HepG2 (cell line): ENCODE measurements around the gene TMEM184B. TPM values are rescaled to one million over a fixed set of nuclear protein-coding genes. Genes with fewer than 3 reads are reported as not detected.
A peak's percentile ranks its signal among the peaks of the same experiment; 100 is the strongest.

ENCODE experiments used
- ATAC-seq: fragments of 200-7000 bp; cut with Tn5 transposase; 3 replicates; pipeline ENCODE4 v1.9.1; 2020; ENCODE audit warnings: mild to moderate bottlenecking, moderate library complexity
- BruUV-seq: library from RNA; stranded (reverse); fragments of 400-500 nt; replicated peaks from 2 replicates; lab custom pipeline; 2021; lab: Mats Ljungman, UMichigan
- CTCF ChIA-PET: fragments of 300-600 bp; formaldehyde crosslinking; extraction: SDS; loops from one replicate; lab custom pipeline; 2021; ENCODE audit warnings: low total read pairs, inconsistent platforms, low intra/inter-chr PET ratio; lab: Yijun Ruan, JAX
- POLR2A ChIA-PET: fragments of 350-600 bp; sonication (Branson Sonifier 250); formaldehyde crosslinking; loops from one replicate; lab custom pipeline; 2020; ENCODE audit warnings: antibody characterized with exemption, inconsistent platforms; lab: Yijun Ruan, JAX
- DNase-seq: peaks from one replicate; pipeline ENCODE4 v3.0.0-alpha.2; 2015; ENCODE audit warnings: low spot score
- FAIRE-seq: peaks from 3 replicates; lab custom pipeline; 2011; peaks lifted over from hg19 to GRCh38; lab: Jason Lieb, UNC
- H2AFZ ChIP-seq: one replicate; pipeline ENCODE4 v1.6.1; 2011; ENCODE audit warnings: low read length, inconsistent platforms
- H3K27ac ChIP-seq: fragments of 300-600 bp; 3 replicates; pipeline ENCODE4 v1.8.0; 2011; ENCODE audit warnings: mixed run types, mild to moderate bottlenecking, mixed read lengths, low read length, inconsistent platforms; ENCODE audit not compliant: insufficient read depth; ENCODE audit errors: extremely low read length
- H3K27me3 ChIP-seq, 2 experiments: fragments of 200-600 bp in 1 of 2; 2 replicates in 1 of 2; 3 replicates in 1 of 2; pipeline versions ENCODE4 v1.6.0 to v1.8.0; 2011; ENCODE audit warnings: low read length in 2 of 2, mild to moderate bottlenecking in 2 of 2, moderate library complexity in 2 of 2, inconsistent platforms in 1 of 2; ENCODE audit not compliant: insufficient read depth in 2 of 2, control insufficient read depth in 1 of 2
- H3K36me3 ChIP-seq, 2 experiments: fragments of 200-600 bp in 1 of 2; replicated peaks in 1 of 2; 2 replicates in 1 of 2; 3 replicates in 1 of 2; pipeline versions ENCODE4 v1.5.1 to v1.8.0; 2011; ENCODE audit warnings: low read length in 2 of 2, inconsistent platforms in 1 of 2; ENCODE audit not compliant: insufficient read depth in 2 of 2, control insufficient read depth in 1 of 2
- H3K4me1 ChIP-seq: 2 replicates; pipeline ENCODE4 v1.5.1; 2012; ENCODE audit warnings: low read length, inconsistent platforms; ENCODE audit not compliant: insufficient read depth
- H3K4me2 ChIP-seq: 2 replicates; pipeline ENCODE4 v1.6.0; 2011; ENCODE audit warnings: low read depth, low read length, inconsistent platforms
- H3K4me3 ChIP-seq, 3 experiments: fragments of 200-600 bp in 1 of 3; sonication (generic), shearing (Covaris generic) in 1 of 3; replicated peaks in 1 of 3; 2 replicates each; pipeline ENCODE4 v1.5.1; 2011 to 2016; ENCODE audit warnings: low read length in 3 of 3, inconsistent platforms in 2 of 3, low read depth in 2 of 3, mild to moderate bottlenecking in 2 of 3, control low read depth in 1 of 3, mixed read lengths in 1 of 3; ENCODE audit not compliant: insufficient read depth in 1 of 3
- H3K79me2 ChIP-seq: one replicate; pipeline ENCODE4 v1.6.1; 2011; ENCODE audit warnings: low read length, inconsistent platforms; ENCODE audit not compliant: insufficient read depth
- H3K9ac ChIP-seq: 2 replicates; pipeline ENCODE4 v1.6.0; 2011; ENCODE audit warnings: mild to moderate bottlenecking, low read depth, low read length, inconsistent platforms; ENCODE audit not compliant: insufficient read depth
- H3K9me3 ChIP-seq: 2 replicates; pipeline ENCODE4 v1.5.1; 2012; ENCODE audit warnings: mild to moderate bottlenecking, low read length
- H4K20me1 ChIP-seq: 2 replicates; pipeline ENCODE4 v1.6.0; 2011; ENCODE audit warnings: inconsistent platforms, mild to moderate bottlenecking, low read length, moderate library complexity; ENCODE audit not compliant: insufficient read depth
- AGO1 ChIP-seq: fragments of 200-400 bp; formaldehyde crosslinking; IDR thresholded peaks from 2 replicates; pipeline ENCODE4 v1.6.1; 2017; ENCODE audit warnings: mild to moderate bottlenecking, low read depth, low read length, moderate library complexity; ENCODE audit not compliant: poor library complexity, severe bottlenecking
- ATF3 ChIP-seq: sonication (generic); formaldehyde crosslinking; IDR thresholded peaks from 2 replicates; pipeline ENCODE4 v1.4.0; 2020; ENCODE audit warnings: missing genetic modification reagents
- ATF5 ChIP-seq: sonication (generic); formaldehyde crosslinking; IDR thresholded peaks from 2 replicates; pipeline ENCODE4 v1.4.0; 2020; ENCODE audit warnings: mild to moderate bottlenecking, low read depth, missing genetic modification reagents
- ELK4 ChIP-seq: sonication (generic); formaldehyde crosslinking; IDR thresholded peaks from 2 replicates; pipeline ENCODE4 v1.9.0; 2021; ENCODE audit warnings: missing genetic modification reagents, borderline replicate concordance
- GATAD2A ChIP-seq: IDR thresholded peaks from 2 replicates; pipeline ENCODE4 v1.6.1; 2016
- IKZF1 ChIP-seq: fragments of 450-650 bp; IDR thresholded peaks from 2 replicates; pipeline ENCODE4 v1.7.1; 2016
- IRF2 ChIP-seq: IDR thresholded peaks from 2 replicates; pipeline ENCODE4 v1.6.1; 2018; ENCODE audit warnings: missing genetic modification reagents, missing compliant biosample characterization
- KLF15 ChIP-seq: sonication (generic); formaldehyde crosslinking; IDR thresholded peaks from 2 replicates; pipeline ENCODE4 v1.8.1; 2023; ENCODE audit warnings: borderline replicate concordance, mild to moderate bottlenecking, inconsistent platforms, missing genetic modification reagents, mixed read lengths
- KLF9 ChIP-seq: IDR thresholded peaks from 2 replicates; pipeline ENCODE4 v1.6.1; 2016; ENCODE audit warnings: low read depth
- MIER3 ChIP-seq: IDR thresholded peaks from 2 replicates; pipeline ENCODE4 v1.6.1; 2016; ENCODE audit warnings: missing compliant biosample characterization, borderline replicate concordance
- NFE2L1 ChIP-seq: sonication (generic); formaldehyde crosslinking; IDR thresholded peaks from 2 replicates; pipeline ENCODE4 v1.4.0; 2020; ENCODE audit warnings: missing genetic modification reagents, mild to moderate bottlenecking, borderline replicate concordance
- POLR2AphosphoS2 ChIP-seq: IDR thresholded peaks from 2 replicates; pipeline ENCODE4 v1.6.1; 2011; ENCODE audit warnings: low read depth, low read length, improper control_type of control experiment
- SMC3 ChIP-seq: IDR thresholded peaks from 2 replicates; pipeline ENCODE4 v1.6.1; 2011; ENCODE audit warnings: low read length, improper control_type of control experiment
- ZKSCAN8 ChIP-seq: IDR thresholded peaks from 2 replicates; pipeline ENCODE4 v1.6.1; 2016; ENCODE audit warnings: borderline replicate concordance, missing genetic modification reagents, missing compliant biosample characterization
- ZMAT5 ChIP-seq: sonication (generic); formaldehyde crosslinking; IDR thresholded peaks from 2 replicates; pipeline ENCODE4 v1.5.0; 2020; ENCODE audit warnings: mild to moderate bottlenecking, low read depth, missing genetic modification reagents, borderline replicate concordance
- ZNF251 ChIP-seq: sonication (generic); formaldehyde crosslinking; IDR thresholded peaks from 2 replicates; pipeline ENCODE4 v1.9.0; 2021; ENCODE audit warnings: mild to moderate bottlenecking, missing genetic modification reagents
- ZNF510 ChIP-seq: sonication (generic); formaldehyde crosslinking; IDR thresholded peaks from 2 replicates; pipeline ENCODE4 v1.4.0; 2020; ENCODE audit warnings: low read depth, mild to moderate bottlenecking, missing genetic modification reagents
- ZNF776 ChIP-seq: sonication (generic); formaldehyde crosslinking; IDR thresholded peaks from 2 replicates; pipeline ENCODE4 v1.4.0; 2020; ENCODE audit warnings: mild to moderate bottlenecking, missing genetic modification reagents
- WGBS: methylation state at CpG from one replicate; pipeline ENCODE4 v1.1.6; 2017; ENCODE audit warnings: low lambda C conversion rate; 5-methylcytosine and 5-hydroxymethylcytosine counted together
- in situ Hi-C: cut with HindIII; loops from 2 replicates; pipeline ENCODE4 v1.10.0; 2017; ENCODE audit warnings: low pct_unique_long_range_greater_than_20kb; ENCODE audit not compliant: extremely low pct_ligation_motif_present
- intact Hi-C: fragments of 100-400 bp; cut with micrococcal nuclease; formaldehyde crosslinking; loops from one replicate; pipeline ENCODE4 v1.10.0; 2022; ENCODE audit not compliant: unreplicated experiment
- polyA plus RNA-seq, 8 experiments: library from polyadenylated mRNA; depleted of rRNA in 3 of 8; stranded (reverse) in 7 of 8; unstranded in 1 of 8; fragments of >200 nt; fragmentation: Illumina TruSeq in 4 of 8; extraction: Trizol in 4 of 8; gene quantifications; 2 replicates each; pipeline versions ENCODE4 v1.2.1 to v1.2.3, GENCODE V29; 2011 to 2016; ENCODE audit warnings: low read depth in 4 of 8, missing spikeins in 1 of 8, mixed read lengths in 1 of 8; ENCODE audit not compliant: insufficient read depth in 1 of 8
- total RNA-seq, 5 experiments: library from RNA; depleted of rRNA; stranded (reverse); fragments of >200 nt; fragmentation: Illumina TruSeq; extraction: Trizol; gene quantifications; 2 replicates each; pipeline ENCODE4 v1.2.3, GENCODE V29; 2016; ENCODE audit warnings: low read depth in 1 of 5

TMEM184B gene
- total and polyA plus RNA-seq, 2 of the 13 experiments (the other 11 are each of a cell fraction or from before 2014, with no cell fraction given) = 15.9 to 16.0 TPM

- TF ChIP-seq GATAD2A (CRISPR knock-in tag) = peak; percentile 85
- peak; percentile 99 for TF ChIP-seq ATF3 (CRISPR knock-in tag)
- TF ChIP-seq ZKSCAN8 = peak; percentile 47; the same call in 1 of the 2 replicates
- TF ChIP-seq IKZF1 = no peak
- no peak for TF ChIP-seq ZNF510 (CRISPR knock-in tag)
- no peak; the same call in 1 of the 2 replicates for TF ChIP-seq POLR2AphosphoS2
- no peak for TF ChIP-seq ZNF776 (CRISPR knock-in tag)
- no peak for TF ChIP-seq KLF15 (CRISPR knock-in tag)
These were observed 53.9 kb downstream of the TMEM184B start (continued) for GRCh38 chr22:38218661-38219622.

GRCh38 chr22:38215156-38216038 lies 57.4 kb downstream of the TMEM184B start:
- intact Hi-C loops = no loop called here
- Histone ChIP-seq H4K20me1 (peaks cover 28% of the 10 kb centered on the region; the same call in 1 of the 2 replicates), H3K27ac (no peak overlapping the region), H3K79me2 (peaks cover 13% of the 10 kb centered on the region), H3K4me1 (peaks cover 45% of the 10 kb centered on the region), H3K4me3 (no peak overlapping the region), H2AFZ (no peak overlapping the region), H3K9me3 (no peaks in the 10 kb centered on the region), H3K36me3 (peaks cover 1 to 20% of the 10 kb centered on the region in 2 experiments; a peak in 4 of 5 replicates), H3K9ac (no peak overlapping the region), H3K27me3 (no peaks in the 10 kb centered on the region), H3K4me2 (no peak overlapping the region)
- CTCF ChIA-PET = no interaction called here
- no peak for DNase-seq
- POLR2A ChIA-PET = interaction anchor here (0.9 to 1.2 kb wide), 3 partner anchors 14 to 105 kb away, joined by 3 to 4 read pairs (median 3); partner anchors contain the start of genes BAIAP2L2, MAFF and PLA2G6
- TSS peak; percentile 37 for BruUV-seq
- ATAC-seq = no peak
- 90% methylated on average over 11 of the region's 11 CpGs for WGBS
- FAIRE-seq = no peak
- in situ Hi-C loops = no loop called here
- TF ChIP-seq KLF9 (CRISPR knock-in tag) (no peak), NFE2L1 (no peak), ATF5 (no peak), ELK4 (CRISPR knock-in tag) (no peak), IRF2 (CRISPR knock-in tag) (no peak), MIER3 (CRISPR knock-in tag) (no peak), ZMAT5 (CRISPR knock-in tag) (no peak), ZNF251 (CRISPR knock-in tag) (no peak), POLR2AphosphoS2 (peak; percentile 68; the same call in 1 of the 2 replicates), SMC3 (no peak), AGO1 (peak; percentile 94)
